ENCODE measurements around the gene HMGXB4. TPM values are rescaled to one million over a fixed set of nuclear protein-coding genes. Genes with fewer than 3 reads are reported as not detected.

HMGXB4 gene
- total and polyA plus RNA-seq, 2 of the 13 experiments (the other 11 are each of a cell fraction or from before 2014, with no cell fraction given): 13.9 to 16.3 TPM

GRCh38 chr22:35328472-35328885 lies 71.2 kb downstream of the HMGXB4 start (continued):
- TF ChIP-seq ZNF646 (CRISPR knock-in tag; IDR thresholded peaks at IDR 0.05) (no peak; the same call in 1 of the 2 replicates), KLF11 (CRISPR knock-in tag; IDR thresholded peaks at IDR 0.05) (peak; percentile 32; the same call in 1 of the 2 replicates), PLSCR1 (CRISPR knock-in tag; IDR thresholded peaks at IDR 0.05; ENCODE audit: borderline replicate concordance) (no peak), MBD4 (IDR thresholded peaks at IDR 0.05; ENCODE audit: borderline replicate concordance, low read length) (no peak), GABPB1 (CRISPR knock-in tag; IDR thresholded peaks at IDR 0.05) (peak; percentile 83), U2AF2 (IDR thresholded peaks at IDR 0.05; ENCODE audit: low read depth, low read length) (no peak), ZNF30 (CRISPR knock-in tag; IDR thresholded peaks at IDR 0.05) (no peak), REST (IDR thresholded peaks at IDR 0.05; ENCODE audit: borderline replicate concordance in 1 of 2, low read depth in 1 of 2, low read length in 2 of 2) (peak in 1 of 2 experiments; percentile 36; a peak in 1 of 4 replicates), ZNF205 (CRISPR knock-in tag; IDR thresholded peaks at IDR 0.05) (peak; percentile 91), ZNF263 (CRISPR knock-in tag; IDR thresholded peaks at IDR 0.05) (peak; percentile 42; the same call in 1 of the 2 replicates), ZNF687 (CRISPR knock-in tag; IDR thresholded peaks at IDR 0.05) (peak; percentile 98)

All from HepG2 (cell line).